RWPE2 (cell line): ENCODE measurements around the gene DCP1B.

Experiments
- ATAC-seq: fragments of 200-7000 bp; cut with Tn5 transposase; 3 replicates; pipeline ENCODE4 v1.9.1; 2021; ENCODE audit warnings: low read depth
- DNase-seq: peaks from one replicate; pipeline ENCODE4 v3.0.0-alpha.2; 2020; ENCODE audit warnings: low spot score
- H3K27ac ChIP-seq: fragments of 450-650 bp; 2 replicates; pipeline ENCODE4 v1.5.1; 2017; ENCODE audit warnings: mild to moderate bottlenecking; ENCODE audit not compliant: poor library complexity, severe bottlenecking
- H3K27me3 ChIP-seq: fragments of 250-450 bp; sonication (Bioruptor Pico); 2 replicates; pipeline ENCODE4 v1.5.1; 2021; ENCODE audit warnings: mild to moderate bottlenecking, moderate library complexity; ENCODE audit not compliant: insufficient read depth, poor library complexity, severe bottlenecking
- H3K36me3 ChIP-seq: fragments of 250-450 bp; sonication (Bioruptor Pico); 2 replicates; pipeline ENCODE4 v1.5.1; 2020; ENCODE audit warnings: low read depth, mild to moderate bottlenecking, moderate library complexity
- H3K4me1 ChIP-seq: fragments of 250-450 bp; sonication (Bioruptor Pico); 2 replicates; pipeline ENCODE4 v1.5.1; 2021; ENCODE audit warnings: mild to moderate bottlenecking, moderate library complexity; ENCODE audit not compliant: insufficient read depth, poor library complexity, severe bottlenecking
- H3K4me3 ChIP-seq: fragments of 250-450 bp; sonication (Bioruptor Pico); 2 replicates; pipeline ENCODE4 v1.5.1; 2021; ENCODE audit warnings: mild to moderate bottlenecking, moderate library complexity; ENCODE audit not compliant: severe bottlenecking
- H3K9me3 ChIP-seq: fragments of 250-450 bp; sonication (Bioruptor Pico); 2 replicates; pipeline ENCODE4 v1.5.1; 2021; ENCODE audit warnings: mild to moderate bottlenecking, moderate library complexity; ENCODE audit not compliant: severe bottlenecking
- TF ChIP-seq, protein P1 (sequence below): fragments of 450-650 bp; IDR thresholded peaks from one replicate; pipeline ENCODE4 v1.5.1; 2017; ENCODE audit warnings: mild to moderate bottlenecking, moderate library complexity; ENCODE audit not compliant: poor library complexity, severe bottlenecking

The DCP1B gene

DNA sequence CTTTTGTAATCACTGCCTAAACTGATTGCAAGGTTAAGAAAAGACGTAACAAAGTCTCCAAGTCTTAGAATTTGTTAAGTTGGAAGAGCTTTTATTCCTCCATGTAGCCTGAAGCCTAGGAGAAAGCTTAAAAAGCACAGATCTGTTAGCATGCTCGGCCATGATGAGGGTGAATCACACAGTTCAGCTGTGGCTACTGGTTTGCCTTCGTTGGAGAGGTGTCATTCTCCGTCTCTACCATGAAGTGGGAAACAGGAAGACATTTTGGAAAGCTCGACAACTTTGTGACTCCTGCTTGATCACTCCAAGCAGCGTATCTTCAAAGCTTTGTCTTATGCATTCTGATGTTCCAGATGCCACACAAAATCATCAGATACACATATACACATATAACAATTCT lies 27.1 kb downstream of the DCP1B start:
- no peaks in the 10 kb centered on the region for H3K4me1 ChIP-seq
- no peaks in the 10 kb centered on the region for H3K9me3 ChIP-seq
- H3K36me3 ChIP-seq = no peaks in the 10 kb centered on the region
- no peak for ATAC-seq
- no peak for DNase-seq
- no peaks in the 10 kb centered on the region for H3K27me3 ChIP-seq
- H3K4me3 ChIP-seq = no peak overlapping the region
- TF ChIP-seq, protein P1, sequence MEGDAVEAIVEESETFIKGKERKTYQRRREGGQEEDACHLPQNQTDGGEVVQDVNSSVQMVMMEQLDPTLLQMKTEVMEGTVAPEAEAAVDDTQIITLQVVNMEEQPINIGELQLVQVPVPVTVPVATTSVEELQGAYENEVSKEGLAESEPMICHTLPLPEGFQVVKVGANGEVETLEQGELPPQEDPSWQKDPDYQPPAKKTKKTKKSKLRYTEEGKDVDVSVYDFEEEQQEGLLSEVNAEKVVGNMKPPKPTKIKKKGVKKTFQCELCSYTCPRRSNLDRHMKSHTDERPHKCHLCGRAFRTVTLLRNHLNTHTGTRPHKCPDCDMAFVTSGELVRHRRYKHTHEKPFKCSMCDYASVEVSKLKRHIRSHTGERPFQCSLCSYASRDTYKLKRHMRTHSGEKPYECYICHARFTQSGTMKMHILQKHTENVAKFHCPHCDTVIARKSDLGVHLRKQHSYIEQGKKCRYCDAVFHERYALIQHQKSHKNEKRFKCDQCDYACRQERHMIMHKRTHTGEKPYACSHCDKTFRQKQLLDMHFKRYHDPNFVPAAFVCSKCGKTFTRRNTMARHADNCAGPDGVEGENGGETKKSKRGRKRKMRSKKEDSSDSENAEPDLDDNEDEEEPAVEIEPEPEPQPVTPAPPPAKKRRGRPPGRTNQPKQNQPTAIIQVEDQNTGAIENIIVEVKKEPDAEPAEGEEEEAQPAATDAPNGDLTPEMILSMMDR = no peak
- no peak overlapping the region for H3K27ac ChIP-seq

DNA sequence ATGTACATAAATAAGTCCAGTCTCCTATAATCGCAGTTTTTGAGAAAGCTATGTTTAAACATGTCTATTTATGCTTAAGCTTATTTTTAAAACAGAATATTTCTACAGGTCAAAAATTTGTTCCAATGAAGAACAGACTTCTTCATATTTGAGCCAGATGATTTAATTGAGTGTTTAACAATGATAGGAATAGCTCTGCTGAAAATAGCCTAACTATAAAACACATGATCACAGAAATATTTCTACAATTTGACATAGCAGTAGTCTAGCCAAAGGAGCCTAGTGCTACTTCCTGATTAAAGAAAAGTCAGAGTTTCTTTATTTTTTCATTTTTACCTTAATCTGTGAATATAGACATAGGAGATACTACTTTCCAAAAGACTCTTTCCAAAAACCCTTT lies 29.4 kb downstream of the DCP1B start:
- Histone ChIP-seq H3K4me3 (no peak overlapping the region), H3K27ac (no peak overlapping the region), H3K27me3 (no peaks in the 10 kb centered on the region), H3K4me1 (no peaks in the 10 kb centered on the region), H3K36me3 (no peaks in the 10 kb centered on the region), H3K9me3 (no peaks in the 10 kb centered on the region)
- TF ChIP-seq, protein P1 = no peak
- ATAC-seq (no peak), DNase-seq (no peak)

DNA sequence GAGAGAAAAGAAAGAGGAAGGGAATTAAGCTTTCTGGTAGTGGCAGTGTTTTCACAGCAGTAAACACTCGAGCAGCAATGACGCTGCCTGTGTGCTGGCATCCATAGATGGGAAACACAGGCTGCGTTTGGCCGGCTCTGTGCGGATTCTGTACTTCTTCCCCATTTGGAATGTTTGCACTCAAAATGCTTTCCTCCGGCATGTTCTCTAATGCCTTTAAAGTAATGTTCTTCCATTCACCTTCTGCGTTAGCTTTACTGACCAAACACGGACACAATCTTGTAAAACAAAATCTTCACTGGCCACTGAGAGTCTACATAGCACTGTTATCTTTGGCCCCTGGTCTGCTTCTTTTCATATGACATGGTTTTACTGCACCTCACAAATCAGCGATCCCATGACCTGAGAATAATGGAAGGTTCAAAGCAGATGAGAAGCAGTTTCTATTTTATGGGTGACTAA lies 31.4 kb downstream of the DCP1B start:
- Histone ChIP-seq H3K27me3 (no peaks in the 10 kb centered on the region), H3K27ac (no peak overlapping the region), H3K36me3 (no peaks in the 10 kb centered on the region), H3K9me3 (no peaks in the 10 kb centered on the region), H3K4me3 (no peak overlapping the region), H3K4me1 (no peaks in the 10 kb centered on the region)
- DNase-seq (no peak), ATAC-seq (no peak)
- TF ChIP-seq, protein P1 = no peak

DNA sequence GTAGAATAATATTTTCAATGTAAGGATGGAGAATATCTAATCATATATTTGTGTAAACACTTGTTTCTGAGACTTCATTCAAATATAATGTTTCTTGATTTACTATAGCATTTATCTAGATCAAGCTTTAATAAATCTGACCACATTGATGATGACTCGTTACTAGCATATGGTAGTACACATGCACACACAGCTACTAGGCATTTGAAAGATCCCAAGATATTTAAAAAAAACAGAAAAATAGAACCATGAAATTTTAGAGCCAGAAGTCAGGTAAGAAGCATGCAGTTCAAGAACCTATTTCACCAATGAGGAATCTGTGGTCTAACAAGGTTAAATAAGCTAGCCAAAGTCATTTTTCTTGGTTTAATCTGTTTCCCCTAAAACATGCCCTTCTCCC lies 32.0 kb downstream of the DCP1B start:
- Histone ChIP-seq H3K4me3 (no peak overlapping the region), H3K36me3 (no peaks in the 10 kb centered on the region), H3K27ac (no peak overlapping the region), H3K27me3 (no peaks in the 10 kb centered on the region), H3K4me1 (no peaks in the 10 kb centered on the region), H3K9me3 (no peaks in the 10 kb centered on the region)
- TF ChIP-seq, protein P1 = no peak
- DNase-seq (no peak), ATAC-seq (peak; percentile 44; the same call in 1 of the 3 replicates)

DNA sequence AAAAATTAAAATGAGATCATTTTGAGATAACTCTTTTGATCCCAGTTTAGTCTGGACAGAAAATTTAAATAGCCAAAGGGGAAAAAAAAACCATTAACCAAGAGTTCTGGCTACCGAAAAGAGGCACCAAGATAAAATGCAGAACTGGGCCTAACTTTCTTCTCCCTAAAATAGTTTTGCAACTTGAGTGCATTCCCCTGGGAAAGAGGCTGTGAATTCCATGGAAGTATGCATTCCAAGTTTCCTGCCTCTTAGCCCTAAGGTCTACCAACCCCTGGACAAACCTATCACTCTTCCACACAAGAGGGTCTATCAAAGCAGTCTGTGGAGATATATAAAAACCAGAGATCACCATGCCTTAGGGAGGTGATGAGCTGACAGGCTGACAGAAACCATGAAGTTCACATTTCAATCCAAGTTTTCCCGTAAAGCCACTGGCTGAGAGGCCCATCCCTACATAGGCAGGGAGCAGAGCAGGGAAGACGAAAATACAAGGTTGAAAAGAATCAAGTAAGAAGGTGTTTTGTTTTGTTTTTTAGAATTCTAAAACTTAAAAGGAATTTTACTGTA lies 33.8 kb downstream of the DCP1B start:
- no peak for ATAC-seq
- Histone ChIP-seq H3K4me1 (no peaks in the 10 kb centered on the region), H3K27me3 (no peaks in the 10 kb centered on the region), H3K4me3 (no peak overlapping the region), H3K9me3 (no peaks in the 10 kb centered on the region), H3K36me3 (peaks cover 2% of the 10 kb centered on the region; the same call in 1 of the 2 replicates), H3K27ac (no peak overlapping the region)
- DNase-seq = no peak
- TF ChIP-seq, protein P1 = no peak
